Camera-type eye (tissue), 1 donor: ENCODE measurements around the gene FIZ1. TPM values are rescaled to one million over a fixed set of nuclear protein-coding genes. Genes with fewer than 3 reads are reported as not detected.

Experiments used
- total RNA-seq: library from RNA; depleted of rRNA; stranded (reverse); fragments of >200 nt; gene quantifications from one replicate; pipeline ENCODE4 v1.2.3, GENCODE V29; 2014

The FIZ1 gene, protein sequence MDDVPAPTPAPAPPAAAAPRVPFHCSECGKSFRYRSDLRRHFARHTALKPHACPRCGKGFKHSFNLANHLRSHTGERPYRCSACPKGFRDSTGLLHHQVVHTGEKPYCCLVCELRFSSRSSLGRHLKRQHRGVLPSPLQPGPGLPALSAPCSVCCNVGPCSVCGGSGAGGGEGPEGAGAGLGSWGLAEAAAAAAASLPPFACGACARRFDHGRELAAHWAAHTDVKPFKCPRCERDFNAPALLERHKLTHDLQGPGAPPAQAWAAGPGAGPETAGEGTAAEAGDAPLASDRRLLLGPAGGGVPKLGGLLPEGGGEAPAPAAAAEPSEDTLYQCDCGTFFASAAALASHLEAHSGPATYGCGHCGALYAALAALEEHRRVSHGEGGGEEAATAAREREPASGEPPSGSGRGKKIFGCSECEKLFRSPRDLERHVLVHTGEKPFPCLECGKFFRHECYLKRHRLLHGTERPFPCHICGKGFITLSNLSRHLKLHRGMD
- 8.7 TPM for total RNA-seq

GRCh38 chr19:55599468-55599841 lies at the start of gene FIZ1:
TSS of gene FIZ1 (minus strand) at chr19:55599517. CDS start at chr19:55597865, 1,652 bp downstream.

GRCh38 chr19:55647732-55648584 lies 48.6 kb upstream of the FIZ1 start, which contains the start of gene CCDC106:
TSS of gene CCDC106 (plus strand) at chr19:55648212. CDS start at chr19:55649047, 835 bp downstream.

GRCh38 chr19:55643003-55643886 lies 43.9 kb upstream of the FIZ1 start, which contains the start of gene ZNF581:
TSS of gene ZNF581 (plus strand) at chr19:55643649. CDS start at chr19:55644572, 923 bp downstream.

DNA sequence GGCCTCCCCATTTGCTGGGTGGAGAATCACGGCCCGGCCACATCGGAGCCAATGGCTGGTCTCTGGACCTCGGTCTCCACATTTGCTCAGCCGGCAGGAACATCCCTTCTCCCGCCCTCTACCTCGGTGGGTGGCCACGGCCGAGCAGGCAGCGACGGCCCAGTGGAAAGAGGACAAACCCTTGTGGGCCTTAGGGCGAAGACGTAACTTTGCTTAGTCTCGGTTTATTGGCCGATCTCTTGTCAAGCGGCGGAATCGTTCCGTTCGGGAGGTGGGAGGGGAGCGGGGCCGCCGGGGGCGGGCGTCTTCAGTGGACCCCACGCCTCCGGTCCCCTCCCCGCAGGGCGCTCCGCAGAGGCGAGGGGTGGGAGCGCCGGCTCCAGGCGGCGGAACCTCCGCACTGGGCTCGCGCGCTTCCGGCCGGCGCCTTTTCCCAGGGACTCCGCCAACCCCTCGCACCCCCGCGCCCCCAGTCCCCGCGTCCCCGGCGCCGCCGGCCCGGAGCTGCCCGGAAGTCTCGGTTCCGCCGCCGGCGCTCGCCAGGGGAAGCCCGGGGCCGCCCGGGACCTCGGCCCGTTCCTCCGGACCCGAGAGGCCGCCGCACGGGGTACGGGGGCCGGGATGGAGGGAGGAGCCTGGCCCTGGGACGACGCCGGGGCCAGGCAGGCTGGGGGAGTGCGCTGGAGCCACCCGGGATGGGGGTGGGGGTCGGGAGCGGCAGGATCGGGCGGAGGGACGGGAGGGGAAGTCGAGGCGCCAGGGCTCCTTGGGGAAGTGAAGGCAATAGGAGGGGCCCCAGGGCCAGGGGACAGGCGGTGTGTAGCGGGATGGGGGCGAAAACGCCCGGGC lies 41.5 kb upstream of the FIZ1 start, which contains the start of gene ZNF580:
Gene ZNF580, plus strand, starts transcription at position 426 of the 849 bp plus-strand sequence. CDS start 1,507 bp downstream, outside the sequence.

DNA sequence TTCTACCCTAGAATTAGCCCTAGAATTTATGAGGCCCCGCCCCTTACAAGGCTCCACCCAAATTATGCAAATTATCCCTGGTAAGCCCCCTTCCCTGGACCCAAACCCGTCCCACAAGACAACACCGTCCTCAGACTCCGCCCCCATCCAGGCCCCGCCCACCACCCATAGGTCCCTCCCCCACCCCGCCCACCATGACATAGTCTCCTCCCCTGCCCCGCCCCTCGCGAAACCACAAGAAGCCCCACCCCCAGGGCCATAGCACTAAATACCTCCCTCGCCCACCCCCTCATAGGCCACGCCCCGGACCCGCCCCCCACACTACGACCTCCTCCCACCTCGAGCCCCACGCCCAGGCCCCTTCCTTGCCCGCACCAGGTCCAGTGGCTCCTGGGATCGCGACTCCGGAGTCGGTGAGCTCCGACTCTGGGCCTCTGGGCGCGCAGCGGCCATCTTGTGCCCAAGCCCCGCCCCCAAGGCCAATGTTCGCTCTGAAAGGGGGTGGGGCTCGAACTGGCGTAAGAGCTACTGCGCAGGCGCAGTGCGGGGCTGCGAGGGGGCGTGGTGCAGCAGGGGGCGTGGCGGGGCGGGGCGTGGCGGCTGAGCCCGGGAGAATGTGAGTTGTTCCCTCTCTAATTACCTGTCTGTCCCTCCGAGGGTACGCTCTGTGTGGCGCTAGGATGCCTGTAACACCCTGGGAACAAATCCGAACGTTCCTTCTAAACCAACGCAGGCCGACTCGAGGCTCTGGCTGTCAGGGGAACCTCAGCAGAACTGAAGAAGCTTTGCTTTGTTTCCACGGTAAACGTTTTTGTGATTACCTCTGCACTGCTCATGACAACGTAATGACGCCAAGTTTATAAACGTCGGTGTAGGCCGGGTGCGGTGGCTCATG lies 25.0 kb upstream of the FIZ1 start, which contains the start of gene ZNF784:
Gene ZNF784, minus strand, starts transcription at position 458 of the 895 bp plus-strand sequence. Its CDS starts 5 bp downstream, at position 453.

DNA sequence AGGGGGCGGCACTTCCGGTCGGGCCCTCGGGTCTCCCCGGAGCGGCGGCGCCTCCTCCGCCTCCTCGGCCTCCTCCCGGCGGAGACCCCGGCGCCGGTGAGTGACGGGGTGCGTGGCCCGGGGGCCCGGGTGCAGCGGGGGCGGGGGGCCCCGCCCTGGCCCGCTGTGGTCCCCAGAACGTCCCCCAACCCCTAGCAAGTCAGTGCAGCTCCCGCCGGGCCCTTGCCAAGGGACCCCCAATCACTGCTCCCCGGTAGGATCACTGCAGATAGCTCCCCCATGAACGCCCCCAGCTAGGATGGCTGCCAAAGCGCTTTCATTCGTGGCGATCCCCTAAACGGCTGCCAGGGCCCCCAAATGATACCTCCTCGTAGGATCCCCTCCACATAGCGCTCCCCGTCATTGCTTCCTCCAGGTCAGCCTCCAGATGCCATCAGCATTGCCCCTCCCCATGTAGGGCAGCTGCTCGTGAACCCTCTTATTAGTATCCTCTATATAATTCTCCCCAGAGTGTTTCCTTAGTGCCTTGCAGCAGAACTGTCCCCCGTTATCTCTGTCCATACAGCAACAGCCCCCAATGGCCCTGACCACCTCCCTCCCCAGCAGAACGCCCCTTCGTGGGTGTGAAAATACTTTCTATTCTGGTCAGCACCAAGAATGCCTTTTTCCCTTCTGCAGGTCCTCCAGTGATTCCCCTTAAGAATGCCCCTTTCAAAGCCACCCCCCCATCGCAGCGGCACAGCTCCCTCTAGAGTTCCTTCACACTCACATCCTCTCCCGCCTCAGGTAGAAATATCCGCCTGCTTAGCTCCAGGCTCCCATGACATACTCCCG lies 6.5 kb upstream of the FIZ1 start, which contains the start of gene ZNF865:
Gene ZNF865, plus strand, starts transcription at position 11 of the 834 bp plus-strand sequence. CDS start 7,972 bp downstream, outside the sequence.

DNA sequence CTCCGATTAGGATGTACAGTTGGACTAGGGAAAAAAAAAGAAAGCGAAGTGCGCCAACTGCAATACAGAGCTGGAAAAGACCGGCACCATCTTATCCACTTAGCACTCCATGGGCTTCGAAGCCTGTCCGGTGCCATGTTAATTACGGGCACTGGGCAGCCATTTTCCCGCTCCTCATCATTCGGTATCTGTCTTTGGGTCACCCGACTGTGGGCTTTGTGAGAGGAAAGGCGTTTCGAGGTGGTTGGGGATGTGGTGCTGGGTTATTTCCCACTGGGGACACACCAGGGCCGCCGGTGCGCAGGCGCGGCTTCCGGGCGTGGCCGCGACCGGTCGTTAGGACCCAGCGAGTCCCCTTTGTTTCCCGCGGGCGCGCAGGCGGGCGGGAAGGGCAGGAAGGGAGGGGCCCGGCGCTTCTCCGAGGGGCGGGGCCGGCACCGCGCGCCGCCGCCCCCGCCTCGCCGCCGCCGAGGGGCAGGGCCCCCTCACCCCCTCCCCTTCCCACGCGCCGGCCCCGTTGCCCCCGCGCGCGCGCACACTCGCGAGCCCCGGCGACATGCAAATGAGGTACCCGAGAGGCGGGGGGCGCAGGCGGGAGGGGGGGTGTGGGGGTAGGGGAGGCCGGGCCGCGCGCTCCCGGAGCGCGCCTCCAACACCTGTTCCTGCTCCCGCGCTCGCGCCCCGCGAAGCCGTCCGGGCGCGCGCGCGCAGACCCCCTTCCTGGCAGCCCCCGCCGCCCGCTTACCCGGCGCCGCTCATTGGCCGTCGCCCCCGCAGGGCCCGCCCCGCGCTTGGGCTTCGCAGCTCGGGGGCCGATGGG lies 735 bp upstream of the FIZ1 start, which contains the start of gene ZNF524:
Gene ZNF524, plus strand, starts transcription at position 447 of the 820 bp plus-strand sequence. CDS start 1,825 bp downstream, outside the sequence.

GRCh38 chr19:55580628-55581144 lies 18.6 kb downstream of the FIZ1 start, which contains the start of gene ZNF579:
TSS of gene ZNF579 (minus strand) at chr19:55580848. CDS start at chr19:55579639, 1,209 bp downstream.

GRCh38 chr19:55545443-55545842 lies 53.9 kb downstream of the FIZ1 start, which contains the start of gene SBK3:
TSS of gene SBK3 (minus strand) at chr19:55545543. CDS start at chr19:55545543, 0 bp downstream.

Other genes with a start within 250 kb of the FIZ1 start
- 0.60 TPM for gene COX6B2, start 244.8 kb downstream of the FIZ1 start, total RNA-seq
- gene GARIN5B, start 236.3 kb downstream of the FIZ1 start, total RNA-seq, result not detected
- 1.1 TPM for gene IL11, start 229.1 kb downstream of the FIZ1 start, total RNA-seq
- gene TMEM190, start 222.7 kb downstream of the FIZ1 start, total RNA-seq, result not detected
- 0.99 TPM for gene TMEM238, start 215.2 kb downstream of the FIZ1 start, total RNA-seq
- gene RPL28, start 213.6 kb downstream of the FIZ1 start, total RNA-seq, result 472 TPM
- 21.2 TPM for gene UBE2S, start 191.7 kb downstream of the FIZ1 start, total RNA-seq
- gene SHISA7, start 156.2 kb downstream of the FIZ1 start, total RNA-seq, result 1.5 TPM
- 22.9 TPM for gene ISOC2, start 137.9 kb downstream of the FIZ1 start, total RNA-seq
- gene C19orf85, start 134.8 kb downstream of the FIZ1 start, total RNA-seq, result not detected
- 2.3 TPM for gene ZNF628, start 122.9 kb downstream of the FIZ1 start, total RNA-seq
- 13.0 TPM for gene NAT14, start 114.3 kb downstream of the FIZ1 start, total RNA-seq
- gene SSC5D, start 111.1 kb downstream of the FIZ1 start, total RNA-seq, result 20.5 TPM
- gene SBK2, start 62.4 kb downstream of the FIZ1 start, total RNA-seq, result 0.99 TPM
- not detected for gene SBK3, start 54.0 kb downstream of the FIZ1 start, total RNA-seq
- 3.6 TPM for gene ZNF579, start 18.7 kb downstream of the FIZ1 start, total RNA-seq
- gene ZNF524, start 771 bp upstream of the FIZ1 start, total RNA-seq, result 10.4 TPM
- 5.4 TPM for gene ZNF865, start 6.1 kb upstream of the FIZ1 start, total RNA-seq
- 9.3 TPM for gene ZNF784, start 25.0 kb upstream of the FIZ1 start, total RNA-seq
- gene ZNF580, start 41.5 kb upstream of the FIZ1 start, total RNA-seq, result 10.8 TPM
- 9.7 TPM for gene ZNF581, start 44.1 kb upstream of the FIZ1 start, total RNA-seq
- 10.9 TPM for gene CCDC106, start 48.7 kb upstream of the FIZ1 start, total RNA-seq
- 105 TPM for gene U2AF2, start 55.5 kb upstream of the FIZ1 start, total RNA-seq
- 72.5 TPM for gene EPN1, start 75.7 kb upstream of the FIZ1 start, total RNA-seq
- not detected for gene NLRP9, start 138.9 kb upstream of the FIZ1 start, total RNA-seq
- not detected for gene RFPL4A, start 159.6 kb upstream of the FIZ1 start, total RNA-seq
- not detected for gene RFPL4AL1, start 169.6 kb upstream of the FIZ1 start, total RNA-seq
- not detected for gene NLRP11, start 232.5 kb upstream of the FIZ1 start, total RNA-seq
- gene NLRP4, start 237.0 kb upstream of the FIZ1 start, total RNA-seq, result not detected